Loucy (cell line): ENCODE data around the gene FXYD2.

Experiments used
- CTCF ChIP-seq: fragments of 200-600 bp; sonication (generic); conservative IDR thresholded peaks from 2 replicates; pipeline ENCODE4 v1.5.1; 2014; ENCODE audit warnings: mild to moderate bottlenecking, antibody characterized with exemption, low read length
- EZH2phosphoT487 ChIP-seq: fragments of 200-600 bp; IDR thresholded peaks from 2 replicates; pipeline ENCODE4 v1.6.1; 2018; ENCODE audit warnings: antibody characterized with exemption, mild to moderate bottlenecking, moderate library complexity, borderline replicate concordance

GRCh38 chr11:117782101-117782500 lies 42.4 kb downstream of the FXYD2 start:
- no peak for TF ChIP-seq CTCF
- TF ChIP-seq EZH2phosphoT487, result no peak
